Parathyroid adenoma (tissue), 2 donors: ENCODE measurements around the gene SLC9C1.
A peak's percentile ranks its signal among the peaks of the same experiment; 100 is the strongest.

Experiments
- H2AFZ ChIP-seq: fragments of 300-600 bp; sonication (generic); one replicate; pipeline ENCODE4 v1.7.0; 2017; ENCODE audit warnings: antibody characterized with exemption, mild to moderate bottlenecking
- H3K27ac ChIP-seq: fragments of 300-600 bp; sonication (generic); one replicate; pipeline ENCODE4 v1.7.0; 2017
- H3K27me3 ChIP-seq: fragments of 300-600 bp; sonication (generic); one replicate; pipeline ENCODE4 v1.7.0; 2017; ENCODE audit warnings: low read length; ENCODE audit not compliant: control insufficient read depth, insufficient read depth
- H3K36me3 ChIP-seq: fragments of 300-600 bp; sonication (generic); one replicate; pipeline ENCODE4 v1.7.0; 2017; ENCODE audit warnings: low read length; ENCODE audit not compliant: control insufficient read depth, insufficient read depth
- H3K4me1 ChIP-seq: fragments of 300-600 bp; sonication (generic); one replicate; pipeline ENCODE4 v1.7.0; 2017; ENCODE audit warnings: control low read depth
- H3K4me2 ChIP-seq: fragments of 300-600 bp; sonication (generic); one replicate; pipeline ENCODE4 v1.7.0; 2017; ENCODE audit warnings: low read length
- H3K4me3 ChIP-seq: fragments of 300-600 bp; sonication (generic); one replicate; pipeline ENCODE4 v1.7.0; 2017; ENCODE audit warnings: low read depth, low read length
- H3K79me2 ChIP-seq: fragments of 300-600 bp; sonication (generic); one replicate; pipeline ENCODE4 v1.7.0; 2017; ENCODE audit warnings: control low read depth
- H3K9ac ChIP-seq: fragments of 300-600 bp; sonication (generic); one replicate; pipeline ENCODE4 v1.7.0; 2017; ENCODE audit warnings: mild to moderate bottlenecking
- H3K9me3 ChIP-seq: fragments of 300-600 bp; sonication (generic); one replicate; pipeline ENCODE4 v1.7.0; 2017; ENCODE audit warnings: low read length; ENCODE audit not compliant: control insufficient read depth
- CTCF ChIP-seq: fragments of 300-600 bp; sonication (generic); IDR thresholded peaks from one replicate; pipeline ENCODE4 v1.7.0; 2017; ENCODE audit warnings: antibody characterized with exemption, mild to moderate bottlenecking
- donor health status: primary hyperparathyroidism.

Gene SLC9C1

DNA sequence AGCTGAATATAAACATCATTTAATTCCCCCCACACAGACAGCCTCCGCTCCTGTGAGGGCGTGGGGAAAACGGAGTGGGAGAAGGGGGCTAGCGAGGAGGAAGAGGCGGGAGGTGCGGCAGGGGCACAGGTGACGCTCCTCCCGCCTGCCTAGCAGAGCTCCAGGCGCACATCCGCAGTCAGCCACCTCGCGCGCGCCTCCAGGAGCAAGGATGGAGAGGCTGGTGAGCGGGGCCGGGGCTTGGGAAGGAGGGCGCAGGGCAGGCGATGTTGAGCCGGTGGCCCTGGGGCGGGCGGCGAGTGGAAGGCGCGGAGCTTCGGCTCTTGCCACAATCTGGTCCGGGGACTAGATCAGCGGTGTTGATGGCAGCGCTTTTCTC is 39.0 kb upstream of the SLC9C1 start, which contains the start of gene CD200:
Gene CD200, plus strand, starts transcription at position 155 of the 379 bp plus-strand sequence. Its CDS starts 57 bp downstream, at position 212.
- no peak for TF ChIP-seq CTCF

DNA sequence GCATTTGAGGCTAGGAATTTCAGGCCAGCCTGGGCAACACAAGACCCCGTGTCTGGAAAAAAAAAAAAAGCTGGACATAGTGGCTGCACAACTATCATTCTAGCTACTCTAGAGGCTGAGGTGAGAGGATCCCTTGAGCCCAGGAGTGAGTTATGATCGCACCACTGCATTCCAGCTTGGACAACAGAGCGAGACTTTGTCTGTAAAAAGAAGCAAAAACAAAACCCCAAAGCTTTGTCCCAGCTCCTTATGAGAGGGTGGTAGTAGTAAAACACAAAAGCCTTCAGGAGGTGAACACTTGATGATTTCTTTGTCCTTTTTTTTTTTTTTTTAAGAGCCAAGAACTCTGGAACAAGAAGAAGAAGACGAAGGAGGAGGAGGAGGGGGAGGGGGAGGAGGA is 37.8 kb upstream of the SLC9C1 start:
- H3K27ac ChIP-seq = no peak overlapping the region
- H3K4me1 ChIP-seq = no peaks in the 10 kb centered on the region
- H3K27me3 ChIP-seq = no peaks in the 10 kb centered on the region
- H2AFZ ChIP-seq = no peak overlapping the region
- no peak overlapping the region for H3K4me3 ChIP-seq
- no peaks in the 10 kb centered on the region for H3K79me2 ChIP-seq
- no peaks in the 10 kb centered on the region for H3K36me3 ChIP-seq
- H3K9ac ChIP-seq = no peak overlapping the region
- H3K4me2 ChIP-seq = no peak overlapping the region
- H3K9me3 ChIP-seq = no peaks in the 10 kb centered on the region
- no peak for TF ChIP-seq CTCF

More for the DNA sequence above, 39.0 kb upstream of the SLC9C1 start, which contains the start of gene CD200:
- peak within 1 kb of the TSS; percentile 62 for H3K4me2 ChIP-seq
- H3K4me3 ChIP-seq = peak within 1 kb of the TSS; percentile 46
- peak within 1 kb of the TSS; percentile 50 for H2AFZ ChIP-seq
- H3K79me2 ChIP-seq = no peaks in the 10 kb centered on the region
- H3K4me1 ChIP-seq = no peaks in the 10 kb centered on the region
- H3K9me3 ChIP-seq = no peaks in the 10 kb centered on the region
- H3K9ac ChIP-seq = no peak within 1 kb of the TSS
- no peaks in the 10 kb centered on the region for H3K36me3 ChIP-seq
- peak within 1 kb of the TSS; percentile 18 for H3K27ac ChIP-seq
- no peaks in the 10 kb centered on the region for H3K27me3 ChIP-seq

DNA sequence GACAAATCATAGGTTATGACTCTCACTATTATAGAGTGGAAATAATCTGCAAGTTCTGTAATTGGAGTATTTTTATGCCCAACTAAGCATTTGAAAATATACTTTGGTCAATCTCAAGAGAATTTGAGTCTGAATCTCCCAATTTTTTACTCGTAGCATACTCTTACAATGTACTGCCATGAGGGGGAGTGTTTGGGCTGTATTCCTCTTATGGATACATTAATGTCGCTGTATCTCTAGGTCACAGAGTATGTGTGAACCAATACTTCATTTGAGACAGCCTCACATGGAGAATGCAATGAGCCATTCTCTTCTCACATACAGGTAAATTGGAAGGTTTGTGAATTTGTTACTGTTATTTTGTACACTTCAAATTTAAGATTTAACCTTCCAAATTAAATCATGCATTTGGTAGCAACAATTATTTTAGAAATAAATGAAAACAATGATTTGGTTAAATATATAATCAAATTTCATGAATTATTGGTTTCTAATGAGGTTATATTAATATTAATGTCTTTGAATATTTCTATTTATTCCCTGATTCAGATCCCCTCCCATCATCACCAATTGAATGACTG is 33.4 kb upstream of the SLC9C1 start:
- no peaks in the 10 kb centered on the region for H3K4me1 ChIP-seq
- no peaks in the 10 kb centered on the region for H3K27me3 ChIP-seq
- no peak overlapping the region for H3K9ac ChIP-seq
- TF ChIP-seq CTCF = peak; percentile 40
- no peaks in the 10 kb centered on the region for H3K36me3 ChIP-seq
- no peak overlapping the region for H2AFZ ChIP-seq
- no peaks in the 10 kb centered on the region for H3K79me2 ChIP-seq
- H3K4me3 ChIP-seq = no peak overlapping the region
- no peak overlapping the region for H3K4me2 ChIP-seq
- H3K27ac ChIP-seq = no peak overlapping the region
- no peaks in the 10 kb centered on the region for H3K9me3 ChIP-seq

DNA sequence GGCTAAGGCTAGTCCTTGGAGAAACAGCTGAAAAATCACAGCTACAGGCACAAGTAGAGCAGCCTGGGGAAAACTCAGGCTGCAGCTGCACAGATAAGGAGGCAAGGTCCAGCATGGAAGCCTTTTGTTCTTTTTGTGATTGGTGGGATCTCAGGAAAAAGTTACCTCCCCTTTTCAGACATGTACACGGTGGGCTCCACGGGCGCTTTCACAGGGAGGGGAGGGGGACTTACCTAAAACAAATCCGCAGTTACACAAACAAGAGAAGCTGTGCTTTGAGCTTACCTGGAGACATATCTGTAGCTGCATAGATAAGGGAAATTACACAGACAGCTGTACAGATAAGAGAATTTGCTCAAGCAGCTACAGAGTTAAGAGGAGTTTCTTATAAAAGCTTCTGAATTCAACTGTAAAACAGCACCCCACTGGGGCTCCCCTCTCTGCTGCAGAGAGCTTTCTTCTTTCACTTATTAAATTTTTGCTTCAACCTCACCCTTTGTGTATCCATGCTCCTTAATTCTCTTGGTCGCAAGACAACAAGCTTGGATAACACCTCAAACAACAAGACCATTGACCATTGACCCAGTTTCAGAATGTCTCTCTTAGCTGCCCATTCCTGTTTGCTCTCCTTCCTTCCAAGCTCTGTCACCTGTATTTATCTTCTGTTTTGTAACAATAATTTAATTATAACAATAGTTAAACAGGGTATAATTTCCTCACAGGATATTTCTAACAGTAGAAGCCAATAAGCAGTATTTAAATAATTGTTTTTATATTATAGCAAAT is 28.0 kb upstream of the SLC9C1 start:
- no peak for TF ChIP-seq CTCF
- H3K27ac ChIP-seq = no peak overlapping the region
- H3K4me3 ChIP-seq = no peak overlapping the region

More for the DNA sequence above, 28.0 kb upstream of the SLC9C1 start:
- no peaks in the 10 kb centered on the region for H3K27me3 ChIP-seq
- no peaks in the 10 kb centered on the region for H3K79me2 ChIP-seq
- H3K36me3 ChIP-seq = no peaks in the 10 kb centered on the region
- H3K9me3 ChIP-seq = no peaks in the 10 kb centered on the region
- H3K9ac ChIP-seq = no peak overlapping the region
- no peak overlapping the region for H2AFZ ChIP-seq
- H3K4me2 ChIP-seq = no peak overlapping the region
- H3K4me1 ChIP-seq = no peaks in the 10 kb centered on the region
